Natural killer cell (primary cell): ENCODE measurements around the gene TBX2. TPM values are rescaled to one million over a fixed set of nuclear protein-coding genes. Genes with fewer than 3 reads are reported as not detected.

Source experiments
- ATAC-seq, 3 donors: fragments of 150-1000 bp in 2 of 3; fragments of 200-7000 bp in 1 of 3; cut with Tn5 transposase; 1 replicate in 1 of 3; 2 replicates in 2 of 3; pipeline ENCODE4 v1.10.0; 2021; ENCODE audit warnings: mild to moderate bottlenecking in 2 of 3, moderate library complexity in 2 of 3
- DNase-seq, 2 donors: peaks; one replicate each; pipeline versions ENCODE4 v3.0.0 to v3.0.0-alpha.2; 2013 to 2021; ENCODE audit warnings: mixed read lengths in 1 of 2
- H3K27ac ChIP-seq: one replicate; pipeline ENCODE4 v1.5.1; 2013; ENCODE audit warnings: mild to moderate bottlenecking, low read length
- H3K27me3 ChIP-seq: one replicate; pipeline ENCODE4 v1.6.1; 2013; ENCODE audit warnings: low read length; ENCODE audit not compliant: control insufficient read depth, insufficient read depth
- H3K36me3 ChIP-seq: one replicate; pipeline ENCODE4 v1.6.1; 2013; ENCODE audit warnings: low read length; ENCODE audit not compliant: control insufficient read depth, insufficient read depth
- H3K4me1 ChIP-seq: one replicate; pipeline ENCODE4 v1.6.1; 2013; ENCODE audit warnings: low read length; ENCODE audit not compliant: control insufficient read depth, insufficient read depth
- H3K4me3 ChIP-seq: one replicate; pipeline ENCODE4 v1.5.1; 2013; ENCODE audit warnings: low read length
- H3K9me3 ChIP-seq: one replicate; pipeline ENCODE4 v1.6.1; 2013; ENCODE audit warnings: low read length; ENCODE audit not compliant: control insufficient read depth, insufficient read depth
- H3K27ac Mint-ChIP-seq, 2 donors: one replicate each; pipeline ENCODE4 v1.8.0; 2022; ENCODE audit warnings: mild to moderate bottlenecking in 2 of 2, mixed read lengths in 2 of 2, moderate library complexity in 1 of 2
- H3K27me3 Mint-ChIP-seq, 2 donors: one replicate each; pipeline ENCODE4 v1.8.0; 2022; ENCODE audit warnings: low read depth in 2 of 2, mixed read lengths in 2 of 2
- H3K36me3 Mint-ChIP-seq: one replicate; pipeline ENCODE4 v1.8.0; 2022; ENCODE audit warnings: mixed read lengths
- H3K4me1 Mint-ChIP-seq, 2 donors: one replicate each; pipeline ENCODE4 v1.8.0; 2022; ENCODE audit warnings: mixed read lengths in 2 of 2
- H3K4me3 Mint-ChIP-seq: one replicate; pipeline ENCODE4 v1.8.0; 2022; ENCODE audit warnings: mild to moderate bottlenecking, moderate library complexity, mixed read lengths
- H3K9me3 Mint-ChIP-seq, 2 donors: one replicate each; pipeline ENCODE4 v1.8.0; 2022; ENCODE audit warnings: mixed read lengths in 2 of 2
- WGBS: methylation state at CpG from one replicate; pipeline ENCODE4 v1.1.7; 2013; ENCODE audit warnings: missing lambda C conversion rate; ENCODE audit not compliant: insufficient coverage; 5-methylcytosine and 5-hydroxymethylcytosine counted together
- intact Hi-C: fragments of 100-400 bp; cut with micrococcal nuclease; formaldehyde crosslinking; loops from one replicate; pipeline ENCODE4 v1.14.2; 2022
- total RNA-seq, 4 donors: library from RNA; stranded (reverse); fragments of 120-200 nt in 1 of 4; gene quantifications; one replicate each; pipeline versions ENCODE4 v1.2.3 to v1.2.4, GENCODE V29; 2013 to 2022
- TF ChIP-seq, protein P1 (sequence below): fragments of 200-600 bp; IDR thresholded peaks from one replicate; pipeline ENCODE4 v1.8.0; 2022; ENCODE audit warnings: antibody characterized with exemption

The TBX2 gene
- total RNA-seq, 3 donors from 2014 or later (not counting 1 experiment from before 2014, with no cell fraction given): 0.09 to 0.23 TPM; not detected in 1

DNA sequence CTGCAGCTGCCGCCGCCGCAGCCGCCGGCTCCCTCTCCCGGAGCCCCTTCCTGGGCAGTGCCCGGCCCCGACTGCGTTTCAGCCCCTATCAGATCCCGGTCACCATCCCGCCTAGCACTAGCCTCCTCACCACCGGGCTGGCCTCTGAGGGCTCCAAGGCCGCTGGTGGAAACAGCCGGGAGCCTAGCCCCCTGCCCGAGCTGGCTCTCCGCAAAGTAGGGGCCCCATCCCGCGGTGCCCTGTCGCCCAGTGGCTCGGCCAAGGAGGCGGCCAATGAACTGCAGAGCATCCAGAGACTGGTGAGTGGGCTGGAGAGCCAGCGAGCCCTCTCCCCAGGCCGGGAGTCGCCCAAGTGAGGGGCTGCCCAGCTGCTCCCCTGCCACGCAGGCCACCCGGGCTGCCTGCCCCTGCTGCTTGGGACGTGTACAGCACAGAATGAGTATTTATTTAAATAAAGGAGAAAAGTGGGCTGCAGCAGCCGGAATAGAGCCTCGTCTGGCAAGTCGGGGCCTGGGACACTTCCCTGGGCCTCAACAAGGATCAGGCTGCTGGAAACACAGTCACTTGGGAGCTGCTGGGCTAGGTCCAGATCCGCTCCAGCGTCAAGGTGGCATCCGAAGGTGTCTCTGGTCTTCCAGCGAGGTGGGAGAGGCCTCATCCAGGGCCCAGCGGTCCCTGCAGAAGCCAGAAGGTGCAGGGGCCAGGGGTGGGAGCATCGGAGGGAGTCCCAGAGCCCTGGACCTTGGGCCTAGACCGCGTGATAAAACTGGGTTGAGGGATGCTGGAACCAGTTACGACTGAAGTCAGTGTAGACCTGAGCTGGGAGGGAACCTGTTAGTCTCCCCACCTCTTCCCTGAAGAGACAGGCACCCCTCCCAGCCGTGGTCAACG, 8.8 kb downstream of the TBX2 start:
- TF ChIP-seq, protein P1, sequence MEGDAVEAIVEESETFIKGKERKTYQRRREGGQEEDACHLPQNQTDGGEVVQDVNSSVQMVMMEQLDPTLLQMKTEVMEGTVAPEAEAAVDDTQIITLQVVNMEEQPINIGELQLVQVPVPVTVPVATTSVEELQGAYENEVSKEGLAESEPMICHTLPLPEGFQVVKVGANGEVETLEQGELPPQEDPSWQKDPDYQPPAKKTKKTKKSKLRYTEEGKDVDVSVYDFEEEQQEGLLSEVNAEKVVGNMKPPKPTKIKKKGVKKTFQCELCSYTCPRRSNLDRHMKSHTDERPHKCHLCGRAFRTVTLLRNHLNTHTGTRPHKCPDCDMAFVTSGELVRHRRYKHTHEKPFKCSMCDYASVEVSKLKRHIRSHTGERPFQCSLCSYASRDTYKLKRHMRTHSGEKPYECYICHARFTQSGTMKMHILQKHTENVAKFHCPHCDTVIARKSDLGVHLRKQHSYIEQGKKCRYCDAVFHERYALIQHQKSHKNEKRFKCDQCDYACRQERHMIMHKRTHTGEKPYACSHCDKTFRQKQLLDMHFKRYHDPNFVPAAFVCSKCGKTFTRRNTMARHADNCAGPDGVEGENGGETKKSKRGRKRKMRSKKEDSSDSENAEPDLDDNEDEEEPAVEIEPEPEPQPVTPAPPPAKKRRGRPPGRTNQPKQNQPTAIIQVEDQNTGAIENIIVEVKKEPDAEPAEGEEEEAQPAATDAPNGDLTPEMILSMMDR: no peak
- H3K4me3 Mint-ChIP-seq: peak overlapping the region; percentile 66
- Histone ChIP-seq H3K27me3 (peaks cover 68% of the 10 kb centered on the region), H3K9me3 (peaks cover 2% of the 10 kb centered on the region), H3K36me3 (no peaks in the 10 kb centered on the region), H3K4me3 (no peak overlapping the region), H3K27ac (no peak overlapping the region), H3K4me1 (peaks cover 75% of the 10 kb centered on the region)
- H3K36me3 Mint-ChIP-seq: no peaks in the 10 kb centered on the region
- H3K27me3 Mint-ChIP-seq: peaks cover 33 to 47% of the 10 kb centered on the region in 2 donors
- H3K27ac Mint-ChIP-seq: no peak overlapping the region
- peaks cover 9 to 35% of the 10 kb centered on the region in 2 donors for H3K4me1 Mint-ChIP-seq
- 14% methylated on average over 41 of the region's 41 CpGs for WGBS
- intact Hi-C loops: no loop called here
- no peaks in the 10 kb centered on the region for H3K9me3 Mint-ChIP-seq
- ATAC-seq: no peak
- peak; percentile 14 to 21 for DNase-seq

DNA sequence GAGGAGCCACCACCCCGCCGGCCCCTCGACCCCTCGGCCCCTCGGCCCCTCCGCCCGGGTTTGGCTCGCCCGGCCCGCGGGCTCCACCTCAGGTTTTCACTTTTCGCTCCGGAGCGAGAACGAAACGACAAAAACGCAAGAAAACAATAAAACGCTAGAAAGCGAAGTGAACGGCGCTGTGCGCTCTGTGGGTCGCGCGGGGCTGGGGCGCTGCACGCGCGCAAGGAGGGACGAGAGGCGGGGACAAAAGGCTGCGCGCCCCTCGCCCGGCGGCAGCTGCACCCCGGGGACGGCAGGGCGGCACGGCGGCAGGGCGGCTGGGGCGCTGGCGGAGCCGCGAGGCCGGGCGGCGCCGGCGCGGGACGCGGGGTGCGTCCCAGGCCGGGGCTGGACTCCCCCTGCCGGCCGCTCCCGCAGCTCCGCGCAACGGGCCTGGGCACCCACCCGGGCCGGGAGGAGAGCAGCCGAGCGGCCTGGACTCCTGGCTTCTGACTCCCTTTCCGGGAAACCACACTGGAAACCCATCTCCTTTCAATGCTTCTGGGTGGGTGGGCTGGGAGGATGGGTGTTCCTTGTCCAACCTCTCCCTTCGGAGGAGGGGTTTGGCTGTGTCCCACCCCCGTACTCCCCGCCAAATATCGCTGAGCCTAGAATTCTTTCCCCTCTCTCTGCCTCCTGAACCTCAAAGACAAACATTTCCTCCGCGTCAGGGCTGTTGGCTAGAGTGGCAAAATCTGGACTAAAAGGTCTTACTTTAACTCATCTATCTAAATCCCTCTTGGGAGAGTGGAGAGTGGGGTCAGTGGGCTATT, 9.9 kb downstream of the TBX2 start:
- Mint-ChIP-seq H3K36me3 (no peaks in the 10 kb centered on the region), H3K27ac (no peak overlapping the region), H3K4me1 (peaks cover 0 to 28% of the 10 kb centered on the region in 2 donors), H3K9me3 (no peaks in the 10 kb centered on the region), H3K4me3 (peak overlapping the region; percentile 68), H3K27me3 (peaks cover 25 to 39% of the 10 kb centered on the region in 2 donors)
- peaks cover 64% of the 10 kb centered on the region for H3K4me1 ChIP-seq
- TF ChIP-seq, protein P1: no peak
- intact Hi-C loops: loop anchor here (5.0 to 10.0 kb wide), 2 partner anchors 143 to 175 kb away; no protein-coding TSS in a partner anchor
- ATAC-seq (peak in 2 of 3 donors; percentile 30 to 45), DNase-seq (peak; percentile 42 to 70)
- H3K27me3 ChIP-seq: peaks cover 58% of the 10 kb centered on the region
- H3K4me3 ChIP-seq: peak overlapping the region; percentile 4
- H3K27ac ChIP-seq: no peak overlapping the region
- peaks cover 2% of the 10 kb centered on the region for H3K9me3 ChIP-seq
- WGBS: under 1% methylated on average over 70 of the region's 73 CpGs
- H3K36me3 ChIP-seq: no peaks in the 10 kb centered on the region

DNA sequence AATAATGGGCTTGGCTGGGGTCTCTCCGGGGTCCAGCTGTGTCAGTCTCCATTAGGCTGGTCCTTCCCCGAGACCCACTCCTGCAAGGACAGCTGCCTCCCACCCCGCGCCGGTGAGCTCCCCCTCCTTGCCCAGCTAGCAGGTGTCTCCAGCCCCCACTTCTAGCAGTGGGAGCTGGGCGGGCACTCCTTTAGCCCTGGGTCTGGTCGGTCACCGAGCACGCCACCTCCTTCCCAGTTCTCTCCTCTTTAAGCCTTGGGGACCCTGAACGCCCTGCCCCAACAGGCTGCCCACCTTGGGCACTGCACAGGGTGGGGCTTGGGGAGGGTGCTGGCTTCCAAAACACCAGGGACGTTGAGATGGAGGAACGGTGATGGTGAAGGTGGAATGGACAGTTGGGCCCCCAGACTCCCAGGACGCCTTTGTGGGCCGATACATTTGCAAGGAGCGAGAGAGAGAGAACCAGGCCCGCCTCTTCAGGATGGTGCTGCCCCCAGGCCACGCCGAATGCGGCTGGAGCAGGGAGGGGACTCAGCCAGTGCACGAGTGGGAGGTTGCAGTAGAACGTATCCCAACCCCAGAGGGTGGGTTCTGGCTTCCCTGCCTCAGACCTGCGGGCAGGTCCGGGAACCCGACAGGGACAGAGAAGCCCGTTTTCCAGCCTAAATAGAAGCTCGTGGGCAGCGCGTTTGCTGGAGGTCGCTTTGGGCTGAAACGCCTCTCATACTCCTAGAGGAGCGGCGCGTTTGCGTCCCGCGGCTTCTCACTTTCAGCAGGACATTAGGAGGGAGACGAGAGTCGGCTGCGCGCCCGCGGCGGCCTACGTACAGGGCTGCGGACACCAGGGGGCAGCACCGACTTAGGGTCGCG, 10.7 kb downstream of the TBX2 start:
- no peak overlapping the region for H3K4me3 ChIP-seq
- no peaks in the 10 kb centered on the region for H3K36me3 ChIP-seq
- Mint-ChIP-seq H3K9me3 (no peaks in the 10 kb centered on the region), H3K27ac (no peak overlapping the region), H3K4me1 (peaks cover 0 to 28% of the 10 kb centered on the region in 2 donors), H3K36me3 (no peaks in the 10 kb centered on the region), H3K4me3 (peak overlapping the region; percentile 80), H3K27me3 (peaks cover 25 to 39% of the 10 kb centered on the region in 2 donors)
- ATAC-seq (peak; percentile 63 to 74 (median 70)), DNase-seq (peak; percentile 74 to 86)
- no peak overlapping the region for H3K27ac ChIP-seq
- H3K27me3 ChIP-seq: peaks cover 54% of the 10 kb centered on the region
- peaks cover 55% of the 10 kb centered on the region for H3K4me1 ChIP-seq
- TF ChIP-seq, protein P1: peak; percentile 69
- peaks cover 2% of the 10 kb centered on the region for H3K9me3 ChIP-seq
- intact Hi-C loops: loop anchor here (5.0 to 10.0 kb wide), 2 partner anchors 142 to 174 kb away; no protein-coding TSS in a partner anchor
- WGBS: 8% methylated on average over 48 of the region's 48 CpGs
